ENCODE results near the gene UBASH3B.

- TF ChIP-seq CTCF (conservative IDR thresholded peaks at IDR 0.05 in 1 of 2, IDR thresholded peaks at IDR 0.05 in 1 of 2; ENCODE audit: extremely low read depth in 1 of 2, insufficient read depth in 1 of 2, low read depth in 1 of 2, low read length in 2 of 2) (no peak), EZH2 (IDR thresholded peaks at IDR 0.05; ENCODE audit: borderline replicate concordance, low read length) (no peak)
Observed at GRCh38 chr11:122668562-122669090, 13.1 kb downstream of the UBASH3B start.
